SJCRH30 (cell line): Measurements from ENCODE around the gene CBS. TPM values are rescaled to one million over a fixed set of nuclear protein-coding genes. Genes with fewer than 3 reads are reported as not detected.
"Not testable (repeated sequence)": the region's sequence is repeated elsewhere in the genome, so short reads cannot be mapped to it uniquely, and the experiment has no call there.

Experiments
- DNase-seq, 2 experiments: peaks; one replicate each; pipeline ENCODE4 v3.0.0-alpha.2; 2015 to 2020
- H3K27ac ChIP-seq: fragments of 250-450 bp; sonication (Bioruptor Pico); 2 replicates; pipeline ENCODE4 v1.5.1; 2020; ENCODE audit warnings: mild to moderate bottlenecking, moderate library complexity
- H3K27me3 ChIP-seq: fragments of 250-450 bp; sonication (Bioruptor Pico); 2 replicates; pipeline ENCODE4 v1.5.1; 2020; ENCODE audit warnings: mild to moderate bottlenecking, moderate library complexity
- H3K36me3 ChIP-seq: fragments of 250-450 bp; sonication (Bioruptor Pico); 2 replicates; pipeline ENCODE4 v1.5.1; 2020; ENCODE audit warnings: mild to moderate bottlenecking, moderate library complexity
- H3K4me1 ChIP-seq: fragments of 250-450 bp; sonication (Bioruptor Pico); 2 replicates; pipeline ENCODE4 v1.5.1; 2020; ENCODE audit warnings: mild to moderate bottlenecking, moderate library complexity
- H3K4me3 ChIP-seq: fragments of 250-450 bp; sonication (Bioruptor Pico); 2 replicates; pipeline ENCODE4 v1.5.1; 2020; ENCODE audit warnings: mild to moderate bottlenecking, moderate library complexity
- H3K9me3 ChIP-seq: fragments of 250-450 bp; sonication (Bioruptor Pico); replicated peaks from 2 replicates; pipeline ENCODE4 v1.5.1; 2020; ENCODE audit warnings: mild to moderate bottlenecking, moderate library complexity
- total RNA-seq: library from RNA; depleted of rRNA; stranded (reverse); fragments of >200 nt; shearing (Covaris generic); gene quantifications from 2 replicates; pipeline ENCODE4 v1.2.3, GENCODE V29; 2014; rRNA removed

CBS gene
- total RNA-seq, result 7.4 and 10.2 TPM in 2 replicates

DNA sequence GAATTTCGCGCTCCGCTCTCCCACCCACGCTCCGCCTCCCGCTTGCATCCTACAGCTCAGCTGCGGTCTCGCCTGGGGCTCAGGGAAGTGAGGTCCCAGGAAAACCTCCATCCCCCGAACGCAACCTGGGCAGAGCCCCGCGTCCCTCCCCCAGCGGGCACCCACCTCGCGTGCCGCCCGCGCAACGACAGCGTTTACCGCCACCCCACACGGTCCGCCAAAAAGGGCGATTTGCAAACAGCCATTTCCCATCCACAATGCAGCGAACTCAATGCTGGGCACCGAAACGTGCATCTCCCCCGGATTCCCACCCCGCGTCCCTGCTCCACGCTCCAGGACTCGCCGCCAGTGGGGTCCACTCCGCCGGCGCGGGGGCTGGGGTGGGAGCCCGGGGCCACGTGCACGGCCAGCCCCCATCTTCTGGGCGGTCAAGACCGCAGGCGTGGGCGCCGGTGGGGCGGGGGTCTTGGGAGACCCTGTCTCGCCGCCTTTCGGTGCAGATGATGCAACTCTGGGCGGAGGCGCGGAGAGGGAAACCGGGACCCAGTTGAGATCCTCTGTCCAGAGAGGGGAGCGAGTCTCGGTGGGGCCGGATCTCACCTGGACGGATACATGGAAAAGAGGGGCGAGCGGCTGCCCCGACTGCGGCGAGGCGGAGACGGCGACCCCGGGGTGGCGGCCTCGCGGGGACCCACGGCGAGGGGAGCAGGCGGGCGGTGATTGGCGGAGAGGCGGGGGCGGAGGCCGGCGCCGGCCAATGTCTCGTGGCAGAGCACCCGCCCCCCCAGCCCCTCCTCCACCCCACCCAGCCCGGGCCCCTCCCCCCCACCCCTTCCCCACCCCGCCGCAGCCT is at the start of gene CBS:
Gene CBS, minus strand, starts transcription at position 666 of the 853 bp plus-strand sequence. CDS start 3,642 bp downstream, outside the sequence.
- H3K4me3 ChIP-seq, DNase-seq, H3K4me1 ChIP-seq, H3K9me3 ChIP-seq, H3K27me3 ChIP-seq, H3K36me3 ChIP-seq, H3K27ac ChIP-seq: not testable (repeated sequence)

DNA sequence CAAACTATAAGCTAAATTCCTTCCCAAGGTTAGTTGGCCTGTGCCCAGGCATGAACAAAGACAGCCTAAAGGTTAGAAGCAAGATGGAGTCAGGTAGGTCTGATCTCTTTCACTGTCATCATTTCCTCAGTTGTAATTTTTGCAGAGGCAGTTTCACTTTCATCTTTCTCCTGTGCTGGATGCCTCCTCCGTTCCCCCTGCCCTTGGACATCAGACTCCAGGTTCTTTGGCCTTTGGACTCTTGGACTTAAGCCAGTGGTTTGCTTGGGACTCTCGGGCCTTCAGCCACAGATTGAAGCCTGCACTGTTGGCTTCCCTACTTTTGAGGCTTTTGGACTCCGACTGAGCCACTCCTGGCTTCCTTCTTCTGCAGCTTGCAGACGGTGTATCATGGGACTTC is 40.3 kb upstream of the CBS start:
- H3K4me1 ChIP-seq, H3K4me3 ChIP-seq, DNase-seq, H3K27me3 ChIP-seq, H3K36me3 ChIP-seq, H3K27ac ChIP-seq, H3K9me3 ChIP-seq: not testable (repeated sequence)

DNA sequence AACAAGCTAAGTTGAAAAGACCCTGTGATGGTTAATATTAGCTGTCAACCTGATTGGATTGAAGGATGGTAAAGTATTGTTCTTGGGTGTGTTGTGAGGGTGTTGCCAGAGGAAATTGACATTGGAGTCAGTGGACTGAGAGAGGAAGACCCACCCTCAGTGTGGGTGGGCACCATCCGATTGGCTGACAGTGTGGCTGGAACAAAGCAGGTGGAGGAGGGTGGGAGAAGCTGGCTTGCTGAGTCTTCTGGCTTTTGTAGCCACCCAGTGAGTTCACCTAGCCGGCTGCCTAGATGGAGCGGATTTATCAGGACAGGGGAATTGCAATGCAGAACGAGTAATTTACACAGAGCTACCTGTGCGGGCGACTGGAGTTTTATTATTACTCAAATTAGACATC is 38.8 kb upstream of the CBS start:
- not testable (repeated sequence) for H3K27me3 ChIP-seq, H3K27ac ChIP-seq, DNase-seq, H3K9me3 ChIP-seq, H3K36me3 ChIP-seq, H3K4me1 ChIP-seq, H3K4me3 ChIP-seq

DNA sequence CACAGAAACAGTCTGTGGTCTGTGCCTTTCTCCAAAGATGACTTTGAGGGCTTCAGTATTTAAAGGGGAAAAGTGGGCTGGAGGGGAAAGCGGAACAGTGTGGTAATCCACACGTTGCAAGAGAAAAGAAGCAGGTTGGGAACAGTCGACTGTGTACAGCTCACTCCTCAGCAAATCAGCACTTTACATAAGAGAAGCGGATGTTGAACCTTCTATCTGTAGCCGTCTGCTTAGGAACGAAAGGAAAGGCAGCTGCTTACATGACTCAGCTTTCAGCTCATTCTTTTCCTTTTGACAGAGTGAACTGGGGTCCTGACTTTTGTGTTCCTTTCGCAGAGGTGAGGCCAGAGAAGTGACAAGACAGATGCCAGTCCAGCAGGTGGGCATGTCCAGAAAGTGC is 33.4 kb upstream of the CBS start:
- not testable (repeated sequence) for DNase-seq, H3K27ac ChIP-seq, H3K4me3 ChIP-seq, H3K36me3 ChIP-seq, H3K4me1 ChIP-seq, H3K9me3 ChIP-seq, H3K27me3 ChIP-seq

DNA sequence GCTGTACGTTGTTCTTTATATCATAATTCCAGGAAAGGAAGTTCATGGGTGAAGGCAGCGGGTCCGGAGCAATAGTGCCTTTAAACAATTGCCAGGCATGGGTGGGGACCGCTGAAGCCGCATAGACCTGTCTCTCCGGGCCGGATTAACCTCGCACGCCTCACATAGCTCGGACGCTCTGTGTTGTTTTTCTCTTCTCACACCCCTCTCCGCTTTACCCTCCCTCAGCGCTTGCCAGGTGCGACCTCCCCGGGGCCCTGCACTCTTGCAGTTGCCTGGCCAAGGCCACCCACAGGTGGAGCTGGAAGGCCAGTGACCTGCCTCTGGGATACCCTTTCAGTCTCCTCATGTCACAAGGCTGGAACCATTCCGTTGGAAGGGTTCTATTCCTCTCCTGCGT is 32.5 kb upstream of the CBS start:
- not testable (repeated sequence) for H3K36me3 ChIP-seq, H3K4me1 ChIP-seq, H3K27me3 ChIP-seq, H3K27ac ChIP-seq, H3K9me3 ChIP-seq, H3K4me3 ChIP-seq, DNase-seq

DNA sequence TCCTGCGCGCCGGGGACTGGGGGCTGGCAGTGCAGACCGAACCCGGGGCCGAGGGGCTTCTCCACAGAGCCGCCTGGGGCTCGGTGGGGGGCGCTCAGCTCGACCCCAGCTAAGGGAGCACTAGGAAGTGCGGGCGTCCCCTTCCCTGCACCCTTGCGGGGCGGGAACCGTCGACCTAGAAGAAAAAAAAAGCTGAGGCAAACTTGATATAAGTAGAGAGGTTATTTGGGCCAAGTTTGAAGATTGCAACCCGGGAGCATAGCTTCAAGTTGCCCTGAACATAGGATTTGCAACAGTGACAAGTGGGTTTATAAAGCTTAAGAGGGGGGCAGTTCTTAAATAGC is 32.1 kb upstream of the CBS start:
- not testable (repeated sequence) for H3K36me3 ChIP-seq, H3K27me3 ChIP-seq, H3K4me3 ChIP-seq, H3K9me3 ChIP-seq, DNase-seq, H3K4me1 ChIP-seq, H3K27ac ChIP-seq

DNA sequence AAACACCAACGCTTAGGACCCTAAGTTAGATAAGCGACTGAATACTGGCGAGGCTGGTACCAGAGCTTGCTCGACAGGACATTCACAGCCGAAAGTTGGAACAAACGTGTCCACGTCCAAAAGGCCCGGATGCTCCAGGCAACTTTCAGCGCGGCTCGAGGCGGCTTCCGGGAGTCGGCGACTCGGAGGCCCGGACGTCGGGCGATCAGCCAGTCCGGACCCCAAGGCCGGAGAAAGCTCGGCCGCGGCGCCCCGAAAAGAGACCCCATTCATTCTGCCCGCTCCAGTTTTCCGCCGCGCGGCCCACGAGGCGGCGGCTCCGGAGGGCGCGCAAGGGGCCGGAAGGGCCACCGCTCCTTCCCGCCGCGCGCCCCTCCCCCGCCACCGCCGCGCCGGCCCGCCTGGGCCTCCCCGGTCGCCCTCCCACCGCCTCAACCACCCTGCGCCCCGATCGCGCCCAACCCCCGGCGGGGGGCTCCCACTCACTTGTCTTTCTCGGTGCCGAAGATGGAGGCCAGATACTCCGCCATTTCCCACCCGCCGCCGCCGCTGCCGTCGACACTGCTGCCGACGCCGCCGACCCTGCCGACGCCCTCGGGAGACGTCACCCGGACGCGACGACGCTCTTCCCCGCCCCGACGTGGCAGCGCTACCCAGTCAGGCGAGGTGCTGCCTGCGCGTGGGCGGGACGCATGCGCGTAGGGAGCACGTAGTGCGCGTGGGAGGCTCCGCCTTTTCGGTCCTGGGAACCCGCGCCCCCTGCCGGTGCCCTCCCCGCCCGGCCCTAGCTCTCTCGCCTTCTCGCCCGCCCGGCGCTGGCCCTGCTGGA is 31.5 kb upstream of the CBS start, which contains the start of gene U2AF1:
Gene U2AF1, minus strand, starts transcription at position 606 of the 829 bp plus-strand sequence. Its CDS starts 76 bp downstream, at position 530.
- H3K27me3 ChIP-seq, H3K4me1 ChIP-seq, H3K9me3 ChIP-seq, H3K36me3 ChIP-seq, H3K27ac ChIP-seq: not testable (repeated sequence)
- peak; percentile 13 to 69 for DNase-seq
- peak within 1 kb of the TSS; percentile 72 for H3K4me3 ChIP-seq

DNA sequence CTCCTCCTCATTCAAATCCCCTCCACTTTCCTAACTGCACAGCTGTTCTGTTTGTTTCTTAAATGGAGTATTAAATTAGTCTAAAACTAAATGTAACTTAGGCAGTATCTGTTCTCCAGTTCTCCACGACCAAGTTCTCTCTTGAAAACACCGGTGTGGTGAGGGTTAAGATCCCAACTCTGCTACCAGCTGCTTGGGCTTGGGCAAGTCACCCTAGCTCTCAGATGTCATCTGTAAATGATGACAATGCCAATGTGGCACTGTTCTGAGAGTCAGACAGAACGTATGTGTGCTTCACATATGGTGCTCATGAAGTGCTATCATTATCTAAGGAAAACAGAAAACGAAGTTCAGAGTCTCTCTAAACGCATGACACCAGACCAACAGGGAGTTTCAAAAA is 29.0 kb upstream of the CBS start:
- not testable (repeated sequence) for H3K36me3 ChIP-seq, H3K9me3 ChIP-seq, H3K27me3 ChIP-seq, H3K4me3 ChIP-seq, H3K4me1 ChIP-seq, H3K27ac ChIP-seq, DNase-seq

DNA sequence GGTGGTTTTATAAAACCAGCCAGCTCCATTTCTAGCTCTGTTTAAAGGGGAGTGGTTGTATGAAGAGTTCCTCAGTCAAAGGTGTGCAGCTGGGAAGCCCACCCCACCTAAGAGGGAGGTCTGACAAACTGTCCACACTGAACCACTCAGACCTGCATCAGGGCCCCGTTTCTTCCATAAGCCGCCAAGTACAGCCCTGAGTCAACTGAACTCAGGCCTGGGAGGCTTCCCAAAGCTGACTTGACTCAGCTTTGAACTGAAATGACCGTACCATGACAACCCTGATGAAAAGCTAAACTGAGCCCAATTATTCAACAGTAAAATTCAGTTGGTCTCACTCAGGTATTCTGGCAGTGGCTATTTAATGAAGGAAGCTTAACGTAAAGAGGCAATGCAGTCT is 26.6 kb upstream of the CBS start:
- not testable (repeated sequence) for DNase-seq, H3K36me3 ChIP-seq, H3K4me3 ChIP-seq, H3K27ac ChIP-seq, H3K27me3 ChIP-seq, H3K4me1 ChIP-seq, H3K9me3 ChIP-seq

DNA sequence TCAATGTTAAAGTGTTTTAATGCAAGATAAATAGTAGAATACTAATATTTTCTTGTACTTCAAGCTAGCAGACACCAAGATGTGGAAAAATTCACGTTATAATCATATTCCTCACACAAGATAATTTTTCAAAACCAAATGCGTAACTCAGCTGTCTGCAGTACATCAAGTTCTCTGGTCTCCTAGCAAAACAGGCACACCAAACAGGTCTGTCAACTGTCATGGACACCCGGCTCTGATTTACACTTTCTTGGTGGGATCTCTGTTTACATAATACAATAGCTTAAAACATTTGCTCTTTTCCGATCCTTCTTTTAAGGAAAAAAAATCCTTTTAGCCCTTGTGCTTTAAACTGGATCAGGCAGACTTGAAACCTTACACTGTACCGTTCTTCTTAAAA is 26.0 kb upstream of the CBS start:
- H3K4me3 ChIP-seq, H3K27ac ChIP-seq, DNase-seq, H3K36me3 ChIP-seq, H3K27me3 ChIP-seq, H3K4me1 ChIP-seq, H3K9me3 ChIP-seq: not testable (repeated sequence)

DNA sequence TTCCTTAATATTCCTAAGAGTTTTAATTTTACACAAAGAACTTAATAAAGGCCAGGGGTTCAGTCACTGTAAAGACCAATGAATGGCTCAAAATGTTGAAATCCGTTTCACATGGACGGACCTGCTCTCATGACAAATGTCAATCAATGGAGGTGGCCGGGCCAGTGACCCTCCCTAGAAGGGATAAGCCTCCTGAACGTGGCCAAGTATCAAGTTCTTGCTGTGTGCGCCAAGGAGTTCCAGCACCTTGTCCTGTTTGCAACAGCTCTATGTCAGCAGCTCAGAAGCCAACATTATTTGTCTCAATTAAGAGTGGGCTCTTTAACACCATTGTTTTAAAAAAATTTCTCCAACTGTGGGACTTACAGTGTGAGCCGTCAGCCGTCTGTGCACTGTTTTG is 25.4 kb upstream of the CBS start:
- not testable (repeated sequence) for H3K27ac ChIP-seq, H3K27me3 ChIP-seq, H3K4me3 ChIP-seq, H3K36me3 ChIP-seq, H3K4me1 ChIP-seq, DNase-seq, H3K9me3 ChIP-seq

DNA sequence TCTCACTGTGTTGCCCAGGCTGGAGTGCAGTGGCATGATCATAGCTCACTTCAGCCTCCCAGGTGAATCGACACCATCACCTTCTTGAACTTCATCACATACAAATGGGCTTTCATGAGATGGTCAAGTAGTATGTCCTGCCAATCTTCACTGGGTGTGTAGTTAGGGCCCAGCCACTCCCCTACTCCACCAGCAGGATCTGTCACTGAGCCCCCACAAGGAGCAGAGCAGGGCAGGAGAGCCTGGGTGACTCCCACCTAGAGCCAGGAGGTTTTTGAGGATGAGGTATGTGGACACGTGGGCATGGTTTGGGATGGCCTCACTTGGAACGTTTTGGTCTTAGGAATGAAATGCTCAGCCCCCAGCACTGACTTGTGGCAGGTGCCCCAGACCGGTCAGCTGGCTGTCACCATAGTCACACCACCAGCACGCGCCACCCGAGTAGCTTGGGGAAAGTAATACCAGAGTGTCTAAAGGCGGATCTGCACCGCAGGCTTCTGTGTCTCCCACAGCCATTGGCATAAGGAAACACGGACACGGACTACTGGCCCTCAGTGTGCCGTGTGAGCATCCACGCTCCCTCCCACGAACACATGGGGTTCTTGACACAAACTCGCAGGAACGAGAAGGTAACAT is 16.5 kb upstream of the CBS start:
- not testable (repeated sequence) for H3K36me3 ChIP-seq, H3K9me3 ChIP-seq, H3K4me1 ChIP-seq, H3K27ac ChIP-seq, DNase-seq, H3K4me3 ChIP-seq, H3K27me3 ChIP-seq

DNA sequence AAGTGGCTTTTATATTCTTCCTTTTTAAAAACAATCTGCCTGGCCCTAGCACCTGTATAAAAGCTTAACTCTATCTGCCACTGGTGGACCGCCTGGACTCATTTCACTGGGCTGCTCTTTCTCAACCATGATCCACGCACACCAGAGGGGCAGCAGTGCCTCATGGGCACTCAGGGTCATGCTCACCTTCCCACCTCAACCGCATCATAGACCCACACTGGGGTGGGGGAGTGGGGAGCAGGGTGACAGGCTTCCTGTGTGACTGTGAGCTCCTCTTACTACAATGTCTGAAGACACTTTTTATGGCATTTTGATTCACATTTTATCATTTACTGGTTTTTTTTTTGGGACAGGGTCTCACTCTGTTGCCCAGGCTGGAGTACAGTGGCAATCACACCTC is 15.3 kb upstream of the CBS start:
- not testable (repeated sequence) for H3K27ac ChIP-seq, H3K9me3 ChIP-seq, H3K4me3 ChIP-seq, DNase-seq, H3K36me3 ChIP-seq, H3K4me1 ChIP-seq, H3K27me3 ChIP-seq

DNA sequence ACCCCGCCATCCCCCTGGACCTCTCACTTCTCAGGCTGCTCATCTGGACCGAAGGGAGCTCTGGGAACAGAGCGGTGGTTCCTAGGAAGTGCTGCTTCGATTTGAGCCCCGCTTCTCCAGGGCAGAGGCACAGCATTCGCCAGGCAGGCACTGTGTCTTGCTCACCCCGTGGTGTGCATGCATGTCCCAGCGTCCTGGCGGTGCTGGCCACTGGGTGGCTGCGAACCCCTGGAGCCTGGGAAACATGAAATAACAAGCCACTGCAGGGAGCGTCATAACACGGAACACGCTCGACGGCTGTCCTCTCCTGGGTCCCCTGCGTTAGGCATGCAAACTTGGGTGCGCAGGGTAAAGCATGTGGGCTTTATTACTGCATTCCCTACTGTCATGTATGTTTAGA is 13.8 kb upstream of the CBS start:
- not testable (repeated sequence) for H3K9me3 ChIP-seq, DNase-seq, H3K27ac ChIP-seq, H3K4me3 ChIP-seq, H3K4me1 ChIP-seq, H3K27me3 ChIP-seq, H3K36me3 ChIP-seq

DNA sequence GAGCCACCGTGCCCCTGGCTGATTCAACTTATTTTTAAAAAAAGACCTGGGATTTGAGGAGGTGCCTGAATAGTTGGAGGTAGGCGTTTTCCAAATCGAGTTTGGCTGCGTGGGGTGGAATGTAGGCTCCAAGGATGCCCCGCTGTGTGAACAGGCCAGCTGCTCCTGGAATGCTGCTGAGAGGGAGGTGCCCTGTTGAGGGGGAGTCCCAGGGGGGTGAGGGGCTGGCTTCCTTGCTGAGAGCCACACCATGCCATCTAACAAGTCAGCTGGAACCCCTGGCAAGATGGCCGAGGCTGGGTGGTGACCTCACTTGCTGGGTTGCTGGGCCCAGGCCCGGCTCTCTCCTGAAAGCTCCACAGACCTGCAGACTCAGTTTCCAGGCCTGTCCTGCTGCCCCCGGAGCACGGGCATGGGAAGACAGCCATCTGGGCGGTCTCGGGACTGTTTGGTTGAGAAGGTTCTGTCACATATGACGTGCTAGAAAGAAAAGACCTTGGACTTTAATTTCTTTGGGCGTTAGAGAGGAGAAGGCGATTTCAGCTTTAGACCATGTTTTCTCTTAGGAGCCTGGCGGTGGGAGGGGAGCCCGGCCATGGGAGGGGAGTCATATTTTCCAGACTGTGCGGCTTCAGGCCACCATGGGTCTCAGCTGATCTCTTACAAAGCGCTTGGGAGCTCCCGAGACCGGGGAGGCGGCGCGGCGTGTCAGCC is 7.1 kb upstream of the CBS start:
- H3K4me3 ChIP-seq, H3K4me1 ChIP-seq, H3K9me3 ChIP-seq, H3K27me3 ChIP-seq, H3K36me3 ChIP-seq, H3K27ac ChIP-seq, DNase-seq: not testable (repeated sequence)
